ENCODE measurements around the gene DPF1. TPM values are rescaled to one million over a fixed set of nuclear protein-coding genes. Genes with fewer than 3 reads are reported as not detected.
A peak's percentile ranks its signal among the peaks of the same experiment; 100 is the strongest.

DPF1 gene
- total RNA-seq, 2 donors from 2014 or later = 1.8 TPM; not detected in 1

- intact Hi-C loops (cut with DNase I) = loop anchor here (5.0 kb wide), 1 partner anchor 66 kb away; the partner anchor contains the start of genes KCNK6 and YIF1B
- H3K36me3 ChIP-seq = no peaks in the 10 kb centered on the region
- 22% methylated on average over 18 of the region's 18 CpGs for WGBS
- H3K27me3 ChIP-seq (replicated peaks; ENCODE audit: insufficient read depth) = no peaks in the 10 kb centered on the region
- H3K4me1 ChIP-seq (replicated peaks) = no peaks in the 10 kb centered on the region
- no peaks in the 10 kb centered on the region for H3K9me3 ChIP-seq
- no peak for DNase-seq (ENCODE audit: low spot score)
- TF ChIP-seq CTCF (IDR thresholded peaks at IDR 0.05) (no peak), POLR2A (IDR thresholded peaks at IDR 0.05) (no peak), POLR2AphosphoS5 (IDR thresholded peaks at IDR 0.05) (no peak)
- H3K27ac ChIP-seq = peak overlapping the region; percentile 79 to 89
- peak overlapping the region in 1 of 2 donors; percentile 18 for H3K4me3 ChIP-seq
Measured at GRCh38 chr19:38250821-38251563, 27.0 kb upstream of the DPF1 start.

GRCh38 chr19:38250428-38250820 is 26.4 kb upstream of the DPF1 start:
- no peak for DNase-seq (ENCODE audit: low spot score)
- intact Hi-C loops (cut with DNase I) = loop anchor here (5.0 kb wide), 1 partner anchor 67 kb away; the partner anchor contains the start of genes KCNK6 and YIF1B
- Histone ChIP-seq H3K36me3 (no peaks in the 10 kb centered on the region), H3K27ac (peak overlapping the region; percentile 79 to 89), H3K9me3 (no peaks in the 10 kb centered on the region), H3K4me1 (replicated peaks) (no peaks in the 10 kb centered on the region), H3K4me3 (no peak overlapping the region), H3K27me3 (replicated peaks; ENCODE audit: insufficient read depth) (no peaks in the 10 kb centered on the region)
- TF ChIP-seq POLR2A (IDR thresholded peaks at IDR 0.05) = no peak
- TF ChIP-seq CTCF (IDR thresholded peaks at IDR 0.05) = no peak
- TF ChIP-seq POLR2AphosphoS5 (IDR thresholded peaks at IDR 0.05) = no peak

GRCh38 chr19:38248421-38248820 is 24.4 kb upstream of the DPF1 start:
- H3K36me3 ChIP-seq = no peaks in the 10 kb centered on the region
- no peak for TF ChIP-seq CTCF (IDR thresholded peaks at IDR 0.05)
- TF ChIP-seq POLR2A (IDR thresholded peaks at IDR 0.05) = no peak
- TF ChIP-seq POLR2AphosphoS5 (IDR thresholded peaks at IDR 0.05) = no peak
- H3K4me3 ChIP-seq = no peak overlapping the region
- intact Hi-C loops (cut with DNase I) = no loop called here
- H3K27me3 ChIP-seq (replicated peaks; ENCODE audit: insufficient read depth) = no peaks in the 10 kb centered on the region
- H3K27ac ChIP-seq = no peak overlapping the region
- 89% methylated on average over 6 of the region's 7 CpGs for WGBS
- DNase-seq (ENCODE audit: low spot score) = no peak
- H3K9me3 ChIP-seq = no peaks in the 10 kb centered on the region
- no peaks in the 10 kb centered on the region for H3K4me1 ChIP-seq (replicated peaks)

- Histone ChIP-seq H3K27me3 (replicated peaks; ENCODE audit: insufficient read depth) (no peaks in the 10 kb centered on the region), H3K36me3 (no peaks in the 10 kb centered on the region), H3K4me1 (replicated peaks) (no peaks in the 10 kb centered on the region), H3K9me3 (no peaks in the 10 kb centered on the region), H3K4me3 (no peak overlapping the region), H3K27ac (no peak overlapping the region)
- intact Hi-C loops (cut with DNase I) = no loop called here
- no peak for DNase-seq (ENCODE audit: low spot score)
- TF ChIP-seq POLR2A (IDR thresholded peaks at IDR 0.05) = no peak
- no peak for TF ChIP-seq CTCF (IDR thresholded peaks at IDR 0.05)
- TF ChIP-seq POLR2AphosphoS5 (IDR thresholded peaks at IDR 0.05) = no peak
- 82% methylated on average over 9 of the region's 9 CpGs for WGBS
Measured at GRCh38 chr19:38247734-38248268, 23.8 kb upstream of the DPF1 start.

GRCh38 chr19:38247126-38247525 is 23.1 kb upstream of the DPF1 start:
- Histone ChIP-seq H3K27me3 (replicated peaks; ENCODE audit: insufficient read depth) (no peaks in the 10 kb centered on the region), H3K36me3 (no peaks in the 10 kb centered on the region), H3K27ac (no peak overlapping the region), H3K4me3 (no peak overlapping the region), H3K9me3 (no peaks in the 10 kb centered on the region), H3K4me1 (replicated peaks) (no peaks in the 10 kb centered on the region)
- intact Hi-C loops (cut with DNase I) = no loop called here
- 72% methylated on average over 5 of the region's 5 CpGs for WGBS
- no peak for TF ChIP-seq POLR2A (IDR thresholded peaks at IDR 0.05)
- TF ChIP-seq CTCF (IDR thresholded peaks at IDR 0.05) = no peak
- no peak for TF ChIP-seq POLR2AphosphoS5 (IDR thresholded peaks at IDR 0.05)
- no peak for DNase-seq (ENCODE audit: low spot score)
